HCT116 (cell line): ENCODE data around the gene PER2.

Experiments
- CEBPB ChIP-seq: IDR thresholded peaks from 2 replicates; pipeline ENCODE4 v1.6.1; 2012; ENCODE audit warnings: low read depth
- ELF1 ChIP-seq: IDR thresholded peaks from 2 replicates; pipeline ENCODE4 v1.6.1; 2012; ENCODE audit warnings: low read depth, borderline replicate concordance
- SRF ChIP-seq: IDR thresholded peaks from 2 replicates; pipeline ENCODE4 v1.6.1; 2012; ENCODE audit warnings: low read depth
- TF ChIP-seq, protein P1 (sequence below): IDR thresholded peaks from 2 replicates; pipeline ENCODE4 v1.6.1; 2012
- TF ChIP-seq, protein P2 (sequence below): IDR thresholded peaks from 2 replicates; pipeline ENCODE4 v1.6.1; 2012
- TF ChIP-seq, protein P3 (sequence below), 3 experiments: fragments of 200-600 bp in 1 of 3; sonication (generic) in 1 of 3; IDR thresholded peaks in 2 of 3; conservative IDR thresholded peaks in 1 of 3; 2 replicates each; pipeline ENCODE4 v1.5.1; 2012 to 2017; ENCODE audit warnings: low read depth in 2 of 3, low read length in 2 of 3, antibody characterized with exemption in 1 of 3, borderline replicate concordance in 1 of 3, control low read depth in 1 of 3, mild to moderate bottlenecking in 1 of 3, mixed read lengths in 1 of 3, mixed run types in 1 of 3, moderate library complexity in 1 of 3; ENCODE audit not compliant: insufficient read depth in 1 of 3

DNA sequence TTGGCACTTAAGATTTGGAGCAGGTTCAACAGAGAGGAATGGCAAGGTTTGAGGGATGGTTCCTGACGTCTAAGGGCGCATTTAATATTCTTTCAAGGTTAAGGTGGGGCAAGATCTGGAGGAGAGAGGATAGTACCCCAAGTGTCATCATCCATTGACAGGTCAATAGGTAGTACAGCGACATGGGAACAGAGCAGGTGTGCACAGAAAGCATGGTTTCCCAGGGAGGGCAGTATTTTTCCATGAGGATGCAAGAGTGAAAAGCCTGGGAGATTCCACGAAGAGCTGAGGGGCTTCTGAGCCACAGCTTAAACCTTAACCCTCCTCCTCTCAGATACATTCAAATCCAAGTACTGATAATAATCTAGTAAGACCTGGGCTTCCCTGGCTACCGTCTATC is 57.7 kb downstream of the PER2 start:
- TF ChIP-seq, protein P1, sequence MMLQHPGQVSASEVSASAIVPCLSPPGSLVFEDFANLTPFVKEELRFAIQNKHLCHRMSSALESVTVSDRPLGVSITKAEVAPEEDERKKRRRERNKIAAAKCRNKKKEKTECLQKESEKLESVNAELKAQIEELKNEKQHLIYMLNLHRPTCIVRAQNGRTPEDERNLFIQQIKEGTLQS, result no peak
- TF ChIP-seq ELF1 (no peak), CEBPB (no peak), SRF (no peak)
- TF ChIP-seq, protein P2, sequence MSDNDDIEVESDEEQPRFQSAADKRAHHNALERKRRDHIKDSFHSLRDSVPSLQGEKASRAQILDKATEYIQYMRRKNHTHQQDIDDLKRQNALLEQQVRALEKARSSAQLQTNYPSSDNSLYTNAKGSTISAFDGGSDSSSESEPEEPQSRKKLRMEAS, result no peak
- TF ChIP-seq, protein P3, sequence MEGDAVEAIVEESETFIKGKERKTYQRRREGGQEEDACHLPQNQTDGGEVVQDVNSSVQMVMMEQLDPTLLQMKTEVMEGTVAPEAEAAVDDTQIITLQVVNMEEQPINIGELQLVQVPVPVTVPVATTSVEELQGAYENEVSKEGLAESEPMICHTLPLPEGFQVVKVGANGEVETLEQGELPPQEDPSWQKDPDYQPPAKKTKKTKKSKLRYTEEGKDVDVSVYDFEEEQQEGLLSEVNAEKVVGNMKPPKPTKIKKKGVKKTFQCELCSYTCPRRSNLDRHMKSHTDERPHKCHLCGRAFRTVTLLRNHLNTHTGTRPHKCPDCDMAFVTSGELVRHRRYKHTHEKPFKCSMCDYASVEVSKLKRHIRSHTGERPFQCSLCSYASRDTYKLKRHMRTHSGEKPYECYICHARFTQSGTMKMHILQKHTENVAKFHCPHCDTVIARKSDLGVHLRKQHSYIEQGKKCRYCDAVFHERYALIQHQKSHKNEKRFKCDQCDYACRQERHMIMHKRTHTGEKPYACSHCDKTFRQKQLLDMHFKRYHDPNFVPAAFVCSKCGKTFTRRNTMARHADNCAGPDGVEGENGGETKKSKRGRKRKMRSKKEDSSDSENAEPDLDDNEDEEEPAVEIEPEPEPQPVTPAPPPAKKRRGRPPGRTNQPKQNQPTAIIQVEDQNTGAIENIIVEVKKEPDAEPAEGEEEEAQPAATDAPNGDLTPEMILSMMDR (IDR thresholded peaks at IDR 0.05 in 2 of 3, conservative IDR thresholded peaks at IDR 0.05 in 1 of 3; ENCODE audit: borderline replicate concordance in 1 of 3, insufficient read depth in 1 of 3, low read depth in 2 of 3, low read length in 2 of 3), result no peak
